ENCODE measurements around the gene MAP3K20.
"Not testable (repeated sequence)": the region's sequence is repeated elsewhere in the genome, so short reads cannot be mapped to it uniquely, and the experiment has no call there.

Gene MAP3K20

DNA sequence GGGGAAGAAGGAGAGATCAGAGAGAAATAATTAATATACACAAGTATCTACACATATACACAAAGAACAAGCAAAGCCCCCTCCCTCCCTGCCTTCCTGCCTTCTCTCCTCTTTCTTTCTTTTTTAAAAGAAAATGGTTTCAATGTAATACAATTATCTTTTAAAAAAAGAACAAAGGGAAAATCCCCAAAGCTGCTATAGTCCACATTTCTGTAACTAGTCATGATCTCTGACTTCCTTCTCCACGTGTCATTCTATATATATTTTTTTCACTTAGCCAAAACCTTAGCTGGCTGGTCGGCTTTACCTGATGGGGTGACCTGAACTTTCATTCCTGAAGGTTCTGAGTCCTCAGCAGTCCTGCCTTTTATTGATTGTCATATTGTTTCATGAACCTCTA is 44.3 kb downstream of the MAP3K20 start:
- DNase-seq = no peak

DNA sequence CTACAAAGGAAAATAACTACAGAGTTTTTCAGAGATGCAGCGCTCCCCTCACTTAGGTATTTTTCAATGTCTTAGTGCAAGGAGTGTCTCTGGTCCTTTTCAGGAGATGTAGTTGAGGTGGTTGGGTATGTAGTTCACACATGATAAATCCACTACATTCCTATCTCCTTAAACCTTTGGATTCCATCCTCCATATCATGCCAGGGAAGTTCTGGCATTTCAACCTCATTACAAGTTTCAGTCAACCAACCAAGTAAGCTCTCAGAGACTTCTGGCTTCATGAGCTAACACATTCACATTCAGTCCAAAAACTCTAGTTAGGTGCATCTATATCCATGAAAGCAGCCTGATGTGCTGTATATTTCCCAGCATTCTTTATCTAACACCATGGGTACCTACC is 47.3 kb downstream of the MAP3K20 start:
- no peak for DNase-seq

DNA sequence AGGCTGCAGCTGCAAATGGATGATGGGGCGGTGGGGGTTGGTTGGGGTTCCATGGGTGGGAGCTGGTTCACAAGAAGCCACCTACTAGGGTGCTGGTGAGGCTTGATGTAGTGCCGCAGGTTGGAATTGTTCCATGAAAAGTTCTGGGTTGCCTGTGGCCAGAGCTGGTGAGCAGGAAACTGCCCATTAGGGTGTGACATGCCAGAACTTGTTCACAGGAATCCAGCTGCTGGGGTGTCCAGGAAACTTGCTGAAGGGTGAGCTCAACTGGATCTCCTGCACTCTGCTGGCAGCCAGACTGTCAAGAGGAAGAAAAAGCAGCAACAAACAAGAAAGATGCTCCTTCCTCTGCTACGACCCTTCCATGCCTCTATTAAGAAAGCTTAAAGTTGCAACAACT is 48.8 kb downstream of the MAP3K20 start:
- DNase-seq = no peak

DNA sequence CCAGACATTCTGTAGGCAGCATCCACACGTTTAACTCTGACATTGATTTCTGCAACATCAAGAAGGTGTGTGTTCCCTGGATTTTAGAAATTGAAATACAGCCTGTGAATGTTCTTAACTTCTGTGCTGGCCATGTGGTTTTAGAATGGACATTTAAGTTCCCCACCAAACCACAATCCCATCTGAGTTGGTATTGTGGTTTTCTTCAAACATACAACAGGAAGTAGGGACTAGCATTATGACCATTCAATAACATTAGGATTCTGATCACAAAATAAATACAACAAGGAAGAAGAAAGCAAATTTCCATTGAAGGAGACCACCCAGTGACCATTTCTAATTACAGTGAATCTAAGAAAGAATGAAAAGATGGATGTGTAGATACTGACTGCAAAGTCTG is 51.2 kb downstream of the MAP3K20 start:
- DNase-seq = no peak

DNA sequence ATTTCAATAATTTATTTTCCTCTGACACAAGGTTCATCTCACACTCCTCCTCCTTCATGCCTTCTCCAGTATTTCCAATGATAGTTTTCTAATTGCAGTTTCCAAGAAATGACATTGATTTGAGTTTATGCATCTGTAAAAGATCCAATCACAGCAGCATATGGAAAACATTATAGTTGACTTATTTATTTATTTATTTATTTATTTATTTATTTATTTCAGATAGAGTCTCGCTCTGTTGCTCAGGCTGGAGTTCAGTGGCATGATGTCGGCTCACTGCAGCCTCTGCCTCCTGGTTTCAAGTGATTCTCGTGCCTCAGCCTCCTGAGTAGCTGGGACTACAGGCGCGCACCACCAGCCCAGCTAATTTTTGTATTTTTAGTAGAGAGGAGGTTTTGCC is 52.5 kb downstream of the MAP3K20 start:
- DNase-seq = not testable (repeated sequence)

DNA sequence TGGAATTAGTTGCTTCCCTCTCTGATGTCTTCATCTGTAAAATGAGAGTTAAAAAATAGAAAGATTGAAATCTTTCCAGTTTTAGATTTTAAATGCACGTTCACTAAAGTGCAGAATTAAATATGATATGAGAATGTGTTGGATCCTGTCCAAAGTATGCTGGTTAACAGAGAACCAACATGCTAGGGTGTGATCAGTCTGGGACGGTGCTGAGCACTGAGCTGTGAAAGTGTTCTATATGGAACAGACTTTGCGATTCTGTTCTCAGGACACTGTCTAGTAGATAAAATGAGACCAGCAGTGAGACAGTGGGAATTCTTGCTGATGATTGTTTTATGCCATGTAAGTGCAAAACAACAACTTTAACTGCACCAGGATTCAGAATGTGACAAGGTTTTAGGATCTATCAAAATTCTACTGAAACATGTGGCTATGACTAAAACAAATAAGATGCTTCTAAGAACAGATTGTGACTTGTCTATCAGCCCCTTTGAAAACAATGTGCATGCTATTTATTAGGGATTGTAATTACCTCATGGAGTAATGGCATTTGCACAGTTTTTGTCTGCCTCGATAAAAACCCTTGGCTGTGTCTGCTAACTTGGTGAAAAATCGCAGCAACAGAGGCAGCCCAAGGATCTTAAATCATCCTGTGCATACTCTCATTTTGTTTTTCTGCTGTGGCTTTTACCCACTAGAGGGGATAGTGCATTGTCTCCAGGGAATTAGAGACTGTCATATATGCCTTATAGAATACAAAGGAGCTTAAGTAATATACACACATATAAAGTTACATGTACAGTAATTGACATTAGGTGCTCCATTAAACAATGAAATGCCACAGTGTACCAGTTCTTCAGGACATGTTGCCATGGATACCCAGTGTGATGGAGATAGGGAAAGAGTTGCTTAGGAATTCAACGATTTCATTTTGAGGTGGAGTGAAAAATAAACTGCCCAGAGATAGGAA is 55.1 kb downstream of the MAP3K20 start:
- no peak for DNase-seq

DNA sequence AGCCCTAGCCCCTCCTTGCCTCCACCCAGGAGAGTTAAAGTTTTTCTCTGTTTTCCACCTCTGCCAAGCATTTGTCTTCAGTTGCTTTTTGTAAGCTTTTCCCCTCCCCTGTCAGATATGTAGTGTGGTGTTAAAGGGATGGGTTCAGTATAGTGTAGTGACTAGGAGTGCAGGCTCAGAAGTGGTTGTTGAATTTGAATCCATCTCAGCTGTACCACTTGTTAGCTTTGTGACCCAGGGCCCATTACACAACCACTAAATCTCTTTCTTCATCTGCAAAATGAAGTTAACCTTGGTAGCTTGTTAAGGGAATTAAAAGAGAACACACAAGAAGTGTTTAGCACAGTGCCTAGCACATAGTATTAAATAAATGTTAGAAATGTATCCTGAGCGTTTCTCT is 56.9 kb downstream of the MAP3K20 start:
- no peak for DNase-seq

DNA sequence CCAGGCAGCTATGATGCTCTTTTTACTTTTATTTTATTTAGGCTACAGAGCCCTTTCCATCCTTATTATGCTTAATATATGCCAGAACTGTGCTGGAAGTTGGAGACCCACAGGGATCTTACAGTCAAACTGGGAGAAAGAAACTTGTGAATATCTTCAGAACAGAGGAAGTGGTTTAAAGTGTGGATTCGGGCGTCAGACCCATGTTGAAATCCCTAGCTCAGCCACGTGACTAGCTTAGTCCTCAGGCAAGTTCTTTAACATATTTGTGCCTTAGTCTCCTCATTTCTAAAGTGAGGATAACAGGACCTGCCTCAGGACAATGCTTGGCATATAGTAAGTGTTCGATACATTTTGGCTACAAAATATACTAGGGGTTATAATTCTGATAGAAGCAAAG is 59.1 kb downstream of the MAP3K20 start:
- DNase-seq = no peak

DNA sequence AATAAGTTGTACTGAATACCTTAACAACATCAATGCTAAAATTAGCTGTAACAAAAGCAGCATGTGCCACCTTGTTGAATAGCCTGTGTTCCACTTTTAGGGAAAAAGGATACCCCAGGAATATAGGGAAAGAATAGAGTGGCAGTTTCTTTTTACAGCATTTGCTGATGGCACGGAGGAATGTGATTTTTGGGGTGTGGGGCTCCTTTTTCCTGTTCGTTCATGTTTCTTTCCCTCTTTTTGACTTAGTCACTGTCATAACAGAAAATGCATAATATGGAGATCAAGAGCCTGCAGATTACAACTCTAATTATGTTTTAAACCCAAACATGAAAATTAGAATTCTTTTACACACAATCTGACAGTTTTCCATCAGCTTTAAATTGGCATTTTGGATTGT is 60.4 kb downstream of the MAP3K20 start:
- no peak for DNase-seq

DNA sequence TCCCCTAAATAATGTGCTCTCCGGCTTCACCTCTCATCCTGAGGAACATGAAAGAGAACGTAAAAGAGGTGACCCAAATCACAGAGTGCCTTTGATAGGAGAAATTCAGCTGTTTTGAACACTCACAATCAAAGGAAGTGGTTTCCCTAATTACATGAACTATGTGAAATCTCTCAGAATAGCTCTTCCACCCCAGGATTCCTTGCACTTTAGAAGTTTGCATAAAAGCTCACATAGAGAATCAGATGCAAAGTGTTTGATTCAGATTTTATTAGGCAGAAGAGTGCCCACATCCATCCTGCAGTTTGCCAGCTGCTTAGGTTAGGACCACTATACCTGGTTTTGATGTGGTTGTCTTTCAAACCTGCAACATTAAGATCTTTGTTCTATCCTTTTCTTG is 61.0 kb downstream of the MAP3K20 start:
- DNase-seq = no peak

DNA sequence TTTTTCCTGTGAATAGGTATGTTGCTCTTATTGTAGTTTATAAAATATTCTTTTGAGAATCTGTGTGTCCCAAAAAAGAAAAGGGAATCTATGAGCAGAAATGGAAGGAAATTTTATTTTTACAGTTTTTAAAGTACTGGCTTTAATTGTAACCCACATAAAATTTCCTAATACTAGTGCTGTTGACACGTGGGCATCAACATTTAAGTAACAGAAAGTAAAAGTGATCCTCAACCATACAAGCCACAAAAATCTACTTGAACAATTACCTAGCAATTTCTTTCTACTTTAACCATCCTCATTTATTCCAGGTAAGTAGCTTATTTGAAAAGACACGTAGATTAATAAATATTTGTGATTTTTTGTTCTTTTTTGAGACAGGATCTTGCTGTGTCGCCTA is 62.0 kb downstream of the MAP3K20 start:
- DNase-seq = no peak

DNA sequence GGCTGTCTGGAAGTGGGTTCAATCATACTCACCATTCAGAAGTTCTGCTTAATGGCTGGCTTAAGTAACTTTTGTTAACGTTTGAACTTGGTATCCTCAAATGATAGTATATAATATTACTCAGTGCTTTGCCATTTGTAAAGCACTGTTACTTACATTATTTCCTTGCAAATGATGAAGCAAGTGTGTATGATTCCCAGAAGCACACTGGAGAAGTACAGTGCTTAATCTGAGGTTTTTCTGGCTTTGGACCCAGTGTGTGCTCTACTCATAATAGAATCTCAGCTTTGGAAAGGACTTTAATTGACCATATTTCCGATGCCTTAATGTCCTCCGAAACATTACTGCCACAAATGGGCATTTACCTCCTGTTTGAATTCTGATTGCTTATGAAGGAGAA is 63.3 kb downstream of the MAP3K20 start:
- no peak for DNase-seq

DNA sequence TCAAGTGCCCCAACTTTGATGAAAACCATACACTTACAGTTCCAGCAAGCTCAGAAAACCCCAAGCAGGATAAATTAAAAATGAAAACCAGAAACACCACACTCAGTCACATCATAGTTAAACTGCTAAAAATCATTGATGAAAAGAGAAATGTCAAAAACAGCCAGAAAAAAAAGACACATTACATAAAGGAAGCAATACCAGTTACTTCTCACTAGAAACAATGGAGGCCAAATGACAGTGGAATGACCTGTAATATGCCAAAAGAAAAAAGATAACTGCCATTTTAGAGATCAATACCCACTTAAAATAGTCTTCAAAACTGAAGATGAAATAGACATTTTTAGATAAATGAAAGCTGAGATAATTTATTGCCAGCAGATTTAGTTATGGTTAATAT is 66.0 kb downstream of the MAP3K20 start:
- DNase-seq = no peak

DNA sequence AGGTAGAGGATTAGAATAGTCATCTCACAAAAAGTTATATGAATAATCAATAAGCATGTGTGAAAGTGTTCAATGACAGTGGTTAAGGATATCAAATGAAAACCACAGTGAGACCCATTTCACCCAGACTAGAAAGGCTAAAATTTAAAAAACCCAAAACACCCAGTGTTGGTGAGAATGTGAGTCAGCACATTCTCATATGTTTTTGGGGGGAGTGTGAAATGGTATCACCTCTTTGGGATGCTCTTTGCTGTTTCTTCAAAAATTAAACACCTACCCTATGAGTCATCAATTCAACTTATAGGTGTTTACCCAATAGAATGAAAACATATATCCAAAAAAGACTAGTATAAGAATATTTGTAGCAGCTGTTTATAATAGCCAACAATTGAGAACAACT is 69.8 kb downstream of the MAP3K20 start:
- no peak for DNase-seq

DNA sequence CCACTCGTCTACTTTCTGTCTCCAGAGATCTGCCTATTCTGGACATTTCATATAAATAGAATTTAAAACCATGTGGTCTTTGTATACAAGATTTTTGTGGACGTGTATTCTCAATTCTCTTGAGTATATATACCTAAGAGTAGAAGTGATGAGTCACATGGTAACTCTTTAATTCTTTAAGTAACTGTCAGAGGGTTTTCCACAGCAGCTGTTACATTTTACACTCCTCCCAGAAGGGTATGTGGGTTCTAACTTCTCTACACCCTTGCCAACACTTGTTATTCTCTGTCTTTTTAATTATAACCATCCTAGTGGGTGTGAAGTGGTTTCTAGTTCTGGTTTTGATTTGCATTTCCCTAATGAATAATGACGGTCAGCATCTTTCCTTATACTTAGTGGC is 70.9 kb downstream of the MAP3K20 start:
- DNase-seq = no peak

DNA sequence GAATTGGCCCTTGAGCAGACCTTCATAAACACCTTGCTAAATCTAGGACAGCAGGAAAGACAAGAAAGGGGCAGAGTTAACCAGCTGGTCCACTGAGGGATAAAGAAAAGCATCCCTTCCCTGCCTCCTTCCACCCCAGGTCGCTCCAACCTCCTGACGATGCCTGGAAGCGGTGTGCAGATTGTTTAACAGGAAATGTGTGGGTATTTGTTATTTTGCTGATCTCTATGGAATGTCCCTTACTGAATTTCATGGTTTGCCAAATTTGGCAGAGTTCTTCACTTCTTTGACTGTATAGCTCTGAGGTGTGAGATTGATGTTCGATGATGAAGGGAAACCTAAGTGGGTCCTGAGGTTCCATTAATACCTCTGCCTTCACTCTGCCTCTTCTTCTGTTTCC is 72.9 kb downstream of the MAP3K20 start:
- DNase-seq = no peak

DNA sequence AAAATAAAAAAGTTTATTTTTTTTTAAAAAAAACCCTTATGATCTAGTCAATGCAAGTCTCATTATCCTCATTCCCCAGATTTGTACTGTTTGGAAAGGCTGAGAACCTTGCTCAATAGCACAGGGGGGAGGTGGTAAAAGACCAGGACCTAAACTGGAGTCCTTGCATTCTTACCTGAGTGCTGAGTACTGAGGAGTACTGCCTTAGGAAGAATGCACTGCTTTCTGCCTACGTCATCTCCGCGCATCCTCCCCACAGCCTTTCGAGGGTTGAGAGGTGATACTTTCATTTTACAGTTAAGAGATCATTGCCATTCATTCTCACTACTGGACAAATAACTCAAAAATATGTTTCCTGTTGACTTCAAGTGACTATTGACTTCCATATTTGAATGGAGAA is 73.8 kb downstream of the MAP3K20 start:
- DNase-seq = no peak

DNA sequence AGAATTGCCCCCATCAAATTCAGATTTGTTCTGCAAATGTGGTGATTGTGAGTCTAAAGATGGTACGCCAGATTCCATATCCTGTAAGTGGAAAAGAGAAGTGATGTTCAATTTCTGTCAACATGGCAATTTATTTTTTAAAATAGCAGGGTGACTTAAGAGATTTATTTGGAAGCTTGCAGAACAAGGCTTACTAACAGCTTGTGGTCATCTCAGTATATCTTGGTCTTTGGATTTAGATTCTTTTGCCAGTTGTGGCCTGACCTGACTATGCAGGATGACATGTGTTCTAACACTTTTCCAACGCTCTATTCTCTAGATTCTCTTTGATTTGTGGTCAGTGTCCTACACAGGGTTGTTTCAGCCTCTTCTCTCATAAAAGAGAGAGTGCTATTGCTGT is 74.4 kb downstream of the MAP3K20 start:
- DNase-seq = no peak

DNA sequence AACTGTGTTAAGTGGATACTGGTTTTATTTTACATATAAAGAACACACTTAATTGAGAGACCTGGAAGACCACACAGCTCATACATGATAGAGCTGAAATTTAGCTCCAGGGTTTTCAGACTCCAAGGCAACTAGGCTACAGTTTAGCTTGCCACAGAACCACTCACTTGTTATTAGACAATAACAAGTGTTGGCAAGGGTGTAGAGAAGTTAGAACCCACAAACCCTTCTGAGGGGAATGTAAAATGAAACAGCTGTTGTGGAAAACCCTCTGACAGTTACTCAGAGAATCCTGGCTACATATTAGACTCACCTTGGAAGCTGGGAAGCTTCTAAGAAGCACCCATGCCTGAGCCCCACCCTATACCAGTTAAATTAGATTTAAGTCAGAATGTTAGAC is 75.3 kb downstream of the MAP3K20 start:
- no peak for DNase-seq

DNA sequence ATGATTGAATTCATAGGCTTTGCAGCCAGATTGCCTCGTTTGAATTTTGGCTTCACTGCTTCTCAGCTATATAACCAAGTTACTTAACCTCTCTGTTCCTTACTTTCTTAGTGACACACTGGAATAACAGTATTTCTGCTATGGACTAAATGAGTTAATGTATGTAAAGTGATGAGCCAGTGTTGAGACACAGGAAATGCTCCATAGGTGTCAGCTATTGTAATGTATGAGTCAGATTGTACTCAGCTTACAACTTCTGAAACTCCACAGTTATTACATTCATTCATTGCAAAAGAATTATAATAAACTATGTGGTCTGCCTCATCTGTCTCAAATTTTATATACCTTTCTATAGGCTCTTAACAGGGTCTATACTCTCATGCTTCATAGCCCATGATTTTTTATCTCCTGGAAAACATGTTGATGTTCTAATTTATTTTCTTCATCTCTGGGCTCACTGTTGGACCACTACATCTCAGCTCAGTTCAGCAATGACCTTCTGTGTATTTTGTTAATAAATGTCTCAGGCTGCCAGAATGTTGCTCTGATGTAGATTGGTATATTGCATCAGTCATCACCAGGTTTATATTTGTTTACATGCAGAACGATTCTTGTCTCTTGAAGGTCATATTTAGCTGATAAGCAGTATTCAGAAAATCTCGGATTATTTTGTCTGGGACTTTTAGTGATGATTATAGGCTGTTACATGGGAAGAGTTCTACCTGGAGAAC is 76.2 kb downstream of the MAP3K20 start:
- no peak for DNase-seq

DNA sequence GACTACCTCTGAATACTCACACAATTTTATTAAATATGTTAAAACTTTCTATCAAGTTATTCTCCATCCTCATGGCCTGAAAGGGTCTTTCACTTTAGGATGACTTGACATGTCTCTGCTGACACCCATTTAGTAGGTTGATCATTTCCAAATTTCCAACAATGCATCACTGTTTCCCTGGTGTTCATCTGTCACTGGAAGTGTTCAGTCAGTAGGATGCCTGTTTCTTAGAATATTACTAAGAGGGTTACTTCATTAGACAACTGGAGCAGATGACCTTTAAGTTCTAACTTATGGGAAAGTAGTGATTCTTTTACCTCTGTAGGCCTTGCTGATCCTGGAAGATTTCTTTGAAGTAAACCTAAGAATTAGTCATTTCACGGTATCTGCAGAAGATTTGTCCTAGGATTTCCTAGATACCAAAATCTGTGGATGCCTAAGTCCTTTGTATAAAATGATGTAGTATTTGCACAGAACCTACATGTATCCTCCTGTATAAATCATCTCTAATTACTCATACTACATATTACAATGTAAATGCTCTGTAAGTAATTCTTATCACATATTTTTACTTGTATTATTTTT is 77.7 kb downstream of the MAP3K20 start:
- DNase-seq = no peak

DNA sequence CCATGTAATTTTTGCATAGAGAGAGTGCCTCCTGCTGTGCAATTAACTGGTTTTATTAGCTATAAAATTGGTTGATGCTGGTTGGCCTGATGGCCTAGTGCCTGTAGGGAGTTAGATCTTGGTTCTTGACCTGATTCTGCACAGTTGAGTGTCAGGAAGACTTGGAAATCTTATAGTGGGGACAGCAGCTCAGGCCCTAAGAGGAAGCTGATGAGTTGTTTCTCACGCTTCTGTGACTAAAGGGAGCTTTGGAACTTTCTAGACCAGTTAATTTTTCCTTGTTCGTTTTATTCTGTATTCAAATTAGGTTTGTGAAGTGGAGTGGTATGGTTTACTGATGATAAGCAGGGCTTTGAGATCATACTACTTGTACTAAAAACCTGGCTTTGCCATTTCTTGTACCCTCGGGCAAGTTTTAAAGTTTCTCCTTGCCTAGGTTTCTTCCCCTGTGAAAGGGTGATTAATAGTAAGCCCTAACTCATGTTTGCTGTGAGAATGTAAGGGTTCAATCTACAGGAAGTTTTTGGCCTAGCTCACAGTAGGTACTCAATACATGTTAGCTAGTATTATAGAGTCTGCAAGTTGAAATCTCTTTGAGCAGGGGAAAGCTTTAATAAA is 82.1 kb downstream of the MAP3K20 start:
- DNase-seq = no peak

All from nucleus accumbens (tissue), 56 donors.